HCT116 (cell line): ENCODE measurements around the gene RALGPS1. TPM values are rescaled to one million over a fixed set of nuclear protein-coding genes. Genes with fewer than 3 reads are reported as not detected.

Experiments used
- ATAC-seq: fragments of 200-7000 bp; cut with Tn5 transposase; 2 replicates; pipeline ENCODE4 v1.9.1; 2020; ENCODE audit warnings: mild to moderate bottlenecking, moderate library complexity
- BruUV-seq: library from RNA; stranded (reverse); fragments of 400-500 nt; replicated peaks from 2 replicates; lab custom pipeline; 2021; lab: Mats Ljungman, UMichigan
- CTCF ChIA-PET: fragments of 300-600 bp; sonication (Branson Sonifier 250); formaldehyde crosslinking; loops from one replicate; lab custom pipeline; 2021; ENCODE audit warnings: antibody characterized with exemption; lab: Charles Lee
- POLR2A ChIA-PET: fragments of 300-600, 350-600 bp; sonication (Branson Sonifier 250); formaldehyde crosslinking; loops from one replicate; lab custom pipeline; 2021; ENCODE audit warnings: antibody characterized with exemption; lab: Charles Lee
- RAD21 ChIA-PET, 2 experiments: fragments of 300-600 bp; sonication (Branson Sonifier 250); formaldehyde crosslinking; loops; one replicate each; lab custom pipeline; 2023; ENCODE audit warnings: low total read pairs in 2 of 2; ENCODE audit not compliant: uncharacterized antibody in 2 of 2, unreplicated experiment in 2 of 2, low non-redundant PET in 1 of 2; lab: Charles Lee
- DNase-seq: peaks from one replicate; pipeline ENCODE4 v3.0.0-alpha.2; 2010; ENCODE audit warnings: low read depth, low spot score
- H2AFZ ChIP-seq: fragments of 200-600 bp; shearing (Covaris generic), sonication (generic); 2 replicates; pipeline ENCODE4 v1.6.1; 2017; ENCODE audit warnings: low read depth, mixed run types, mixed read lengths, antibody characterized with exemption, low read length; ENCODE audit not compliant: poor library complexity, severe bottlenecking
- H3K27ac ChIP-seq: 2 replicates; pipeline ENCODE4 v1.5.1; 2012; ENCODE audit warnings: low read depth, low read length
- H3K27me3 ChIP-seq: fragments of 200-600 bp; sonication (generic); 2 replicates; pipeline ENCODE4 v1.6.1; 2016; ENCODE audit warnings: mixed run types, low read length, mixed read lengths; ENCODE audit not compliant: insufficient read depth
- H3K36me3 ChIP-seq, 2 experiments: fragments of 200-500 bp in 1 of 2; fragments of 200-600 bp in 1 of 2; sonication (Bioruptor generic) in 1 of 2; sonication (generic) in 1 of 2; 2 replicates each; pipeline versions ENCODE4 v1.5.1 to v1.6.1; 2014 to 2016; ENCODE audit warnings: low read length in 2 of 2, inconsistent platforms in 1 of 2, mixed read lengths in 1 of 2, mixed run types in 1 of 2; ENCODE audit not compliant: insufficient read depth in 2 of 2, control insufficient read depth in 1 of 2
- H3K4me1 ChIP-seq, 2 experiments: fragments of 200-600 bp in 1 of 2; sonication (generic) in 1 of 2; 2 replicates each; pipeline versions ENCODE4 v1.5.1 to v1.6.1; 2012 to 2017; ENCODE audit warnings: low read length in 2 of 2, inconsistent platforms in 1 of 2, mild to moderate bottlenecking in 1 of 2, mixed read lengths in 1 of 2, mixed run types in 1 of 2, moderate library complexity in 1 of 2; ENCODE audit not compliant: insufficient read depth in 2 of 2, control insufficient read depth in 1 of 2
- H3K4me2 ChIP-seq: fragments of 200-600 bp; sonication (generic); 2 replicates; pipeline ENCODE4 v1.6.1; 2017; ENCODE audit warnings: mixed run types, low read length, mixed read lengths
- H3K4me3 ChIP-seq, 2 experiments: fragments of 200-600 bp in 1 of 2; sonication (generic) in 1 of 2; replicated peaks in 1 of 2; 2 replicates each; pipeline ENCODE4 v1.5.1; 2011 to 2016; ENCODE audit warnings: low read length in 2 of 2, control low read depth in 1 of 2, low read depth in 1 of 2, mild to moderate bottlenecking in 1 of 2, mixed read lengths in 1 of 2, mixed run types in 1 of 2
- H3K79me2 ChIP-seq: fragments of 200-600 bp; sonication (generic); 2 replicates; pipeline ENCODE4 v1.6.1; 2017; ENCODE audit warnings: mild to moderate bottlenecking, mixed run types, low read length, moderate library complexity, mixed read lengths; ENCODE audit not compliant: insufficient read depth
- H3K9ac ChIP-seq: fragments of 200-600 bp; sonication (generic); 2 replicates; pipeline ENCODE4 v1.6.1; 2016; ENCODE audit warnings: low read length, mixed read lengths
- H3K9me2 ChIP-seq: fragments of 200-600 bp; sonication (generic), shearing (Covaris generic); 2 replicates; pipeline ENCODE4 v1.6.1; 2017; ENCODE audit warnings: mixed run types, mild to moderate bottlenecking, moderate library complexity; ENCODE audit not compliant: insufficient read depth
- H3K9me3 ChIP-seq, 2 experiments: fragments of 200-500 bp in 1 of 2; fragments of 200-600 bp in 1 of 2; sonication (Bioruptor generic) in 1 of 2; sonication (generic) in 1 of 2; 2 replicates each; pipeline ENCODE4 v1.6.1; 2014 to 2017; ENCODE audit warnings: low read length in 2 of 2, mixed read lengths in 2 of 2, inconsistent platforms in 1 of 2, low read depth in 1 of 2, mild to moderate bottlenecking in 1 of 2, mixed run types in 1 of 2, moderate library complexity in 1 of 2; ENCODE audit not compliant: control insufficient read depth in 1 of 2, insufficient read depth in 1 of 2
- H4K20me1 ChIP-seq: fragments of 200-600 bp; sonication (generic), shearing (Covaris generic); 2 replicates; pipeline ENCODE4 v1.6.1; 2017; ENCODE audit warnings: mixed run types, mild to moderate bottlenecking, moderate library complexity; ENCODE audit not compliant: insufficient read depth
- ATF3 ChIP-seq: IDR thresholded peaks from 2 replicates; pipeline ENCODE4 v1.6.1; 2012
- CBX3 ChIP-seq: IDR thresholded peaks from 2 replicates; pipeline ENCODE4 v1.6.1; 2012; ENCODE audit warnings: low read depth
- CEBPB ChIP-seq: IDR thresholded peaks from 2 replicates; pipeline ENCODE4 v1.6.1; 2012; ENCODE audit warnings: low read depth
- EGR1 ChIP-seq: IDR thresholded peaks from 2 replicates; pipeline ENCODE4 v1.6.1; 2012; ENCODE audit warnings: low read depth
- ELF1 ChIP-seq: IDR thresholded peaks from 2 replicates; pipeline ENCODE4 v1.6.1; 2012; ENCODE audit warnings: low read depth, borderline replicate concordance
- EZH2 ChIP-seq: fragments of 200-600 bp; sonication (generic); IDR thresholded peaks from 2 replicates; pipeline ENCODE4 v1.6.1; 2017; ENCODE audit warnings: antibody characterized with exemption, mixed run types
- EZH2phosphoT487 ChIP-seq: fragments of 200-600 bp; IDR thresholded peaks from 2 replicates; pipeline ENCODE4 v1.6.1; 2018; ENCODE audit warnings: antibody characterized with exemption, borderline replicate concordance
- JUND ChIP-seq: IDR thresholded peaks from 2 replicates; pipeline ENCODE4 v1.6.1; 2012
- MAX ChIP-seq: IDR thresholded peaks from 2 replicates; pipeline ENCODE4 v1.6.1; 2012
- RAD21 ChIP-seq: IDR thresholded peaks from 2 replicates; pipeline ENCODE4 v1.6.1; 2012; ENCODE audit warnings: low read depth, mild to moderate bottlenecking
- SIN3A ChIP-seq: IDR thresholded peaks from 2 replicates; pipeline ENCODE4 v1.6.1; 2012; ENCODE audit warnings: low read depth
- SP1 ChIP-seq: IDR thresholded peaks from 2 replicates; pipeline ENCODE4 v1.6.1; 2012; ENCODE audit warnings: low read depth
- SRF ChIP-seq: IDR thresholded peaks from 2 replicates; pipeline ENCODE4 v1.6.1; 2012; ENCODE audit warnings: low read depth
- TCF7L2 ChIP-seq: IDR thresholded peaks from 2 replicates; pipeline ENCODE4 v1.7.0; 2011; ENCODE audit warnings: borderline replicate concordance, inconsistent platforms; ENCODE audit not compliant: insufficient read depth, insufficient read length; ENCODE audit errors: extremely low read depth
- YY1 ChIP-seq: IDR thresholded peaks from 2 replicates; pipeline ENCODE4 v1.6.1; 2011; ENCODE audit warnings: low read length, low read depth, moderate library complexity, mild to moderate bottlenecking; ENCODE audit not compliant: insufficient replicate concordance; ENCODE audit errors: extremely low read depth
- ZFX ChIP-seq: fragments of 450-650 bp; IDR thresholded peaks from 2 replicates; pipeline ENCODE4 v1.6.1; 2017
- ZNF274 ChIP-seq: fragments of 200-500 bp; sonication (Bioruptor generic); IDR thresholded peaks from 2 replicates; pipeline ENCODE4 v1.6.1; 2014; ENCODE audit warnings: mild to moderate bottlenecking, low read depth, low read length, inconsistent platforms
- intact Hi-C: fragments of 100-400 bp; cut with micrococcal nuclease; formaldehyde crosslinking; loops from 2 replicates; pipeline ENCODE4 v1.10.0; 2022
- total RNA-seq: library from RNA; stranded (reverse); gene quantifications from one replicate; pipeline ENCODE4 v1.2.1, GENCODE V29; 2021; ENCODE audit not compliant: unreplicated experiment
- TF ChIP-seq, protein P1 (sequence below), 3 experiments: fragments of 200-600 bp in 1 of 3; sonication (generic) in 1 of 3; IDR thresholded peaks in 2 of 3; conservative IDR thresholded peaks in 1 of 3; 2 replicates each; pipeline ENCODE4 v1.5.1; 2012 to 2017; ENCODE audit warnings: low read depth in 2 of 3, low read length in 2 of 3, antibody characterized with exemption in 1 of 3, borderline replicate concordance in 1 of 3, control low read depth in 1 of 3, mild to moderate bottlenecking in 1 of 3, mixed read lengths in 1 of 3, mixed run types in 1 of 3, moderate library complexity in 1 of 3; ENCODE audit not compliant: insufficient read depth in 1 of 3
- TF ChIP-seq, protein P2 (sequence below): IDR thresholded peaks from 2 replicates; pipeline ENCODE4 v1.6.1; 2012; ENCODE audit warnings: low read depth
- TF ChIP-seq, protein P3 (sequence below): IDR thresholded peaks from 2 replicates; pipeline ENCODE4 v1.6.1; 2011; ENCODE audit warnings: mild to moderate bottlenecking, low read length, moderate library complexity; ENCODE audit not compliant: insufficient replicate concordance; ENCODE audit errors: extremely low read depth

The RALGPS1 gene
- total RNA-seq, 1 experiment from 2014 or later: 7.6 TPM

DNA sequence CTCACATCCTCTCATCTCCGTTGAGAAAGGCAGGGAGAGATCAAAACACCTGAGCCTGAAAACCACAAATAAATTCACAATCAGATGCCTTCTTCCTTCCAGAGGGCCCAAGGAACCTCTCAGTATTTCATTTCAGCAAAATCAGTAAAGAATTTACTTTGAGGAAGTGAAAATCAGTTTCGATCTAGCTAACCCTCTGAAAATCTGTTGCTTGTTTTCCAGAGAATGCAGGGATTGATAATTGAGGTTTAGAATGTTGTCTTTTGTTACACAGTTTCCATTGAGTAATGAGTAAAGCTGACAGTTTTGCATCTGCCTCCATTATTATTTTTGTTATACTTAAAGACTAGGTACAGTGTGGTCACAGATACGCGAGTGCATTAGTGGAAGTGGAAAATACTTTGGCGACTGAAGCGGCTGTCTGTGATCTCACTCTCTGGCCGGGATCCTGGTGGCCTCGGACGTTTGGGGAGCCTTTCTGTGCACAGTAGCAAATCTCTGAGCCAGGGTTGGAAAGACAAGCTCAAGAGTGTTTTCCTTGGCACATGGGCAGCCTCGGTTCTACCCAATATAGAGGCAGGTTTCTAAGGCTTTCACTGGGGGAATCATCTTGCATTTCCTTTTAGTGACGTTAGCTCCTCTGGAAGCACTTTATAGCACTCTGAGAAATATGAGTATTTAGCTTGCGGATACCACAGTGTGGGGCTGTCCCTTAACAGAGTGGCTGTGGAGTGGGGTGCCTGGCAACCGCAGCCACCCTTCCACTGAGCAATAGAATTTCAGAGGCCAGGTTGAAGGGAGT is 240.0 kb downstream of the RALGPS1 start:
- H3K36me3 ChIP-seq: no peaks in the 10 kb centered on the region
- DNase-seq (no peak), ATAC-seq (no peak)
- no peak overlapping the region for H3K4me3 ChIP-seq
- no peak overlapping the region for H3K9ac ChIP-seq
- no TSS peak for BruUV-seq
- no peaks in the 10 kb centered on the region for H3K27me3 ChIP-seq
- CTCF ChIA-PET: no interaction called here
- no peaks in the 10 kb centered on the region for H3K79me2 ChIP-seq
- peaks cover 3 to 10% of the 10 kb centered on the region in 2 experiments; a peak in 3 of 4 replicates for H3K4me1 ChIP-seq
- POLR2A ChIA-PET: no interaction called here
- H3K9me2 ChIP-seq: no peaks in the 10 kb centered on the region
- intact Hi-C loops: no loop called here
- H3K4me2 ChIP-seq: no peak overlapping the region
- no peaks in the 10 kb centered on the region for H4K20me1 ChIP-seq
- TF ChIP-seq SP1 (no peak), CEBPB (no peak), ZNF274 (no peak), CBX3 (no peak), ZFX (no peak), RAD21 (no peak), YY1 (no peak), ATF3 (no peak), TCF7L2 (no peak), EGR1 (no peak), SIN3A (no peak), MAX (no peak), JUND (no peak), SRF (no peak), EZH2phosphoT487 (no peak), EZH2 (no peak), ELF1 (no peak)
- TF ChIP-seq, protein P1, sequence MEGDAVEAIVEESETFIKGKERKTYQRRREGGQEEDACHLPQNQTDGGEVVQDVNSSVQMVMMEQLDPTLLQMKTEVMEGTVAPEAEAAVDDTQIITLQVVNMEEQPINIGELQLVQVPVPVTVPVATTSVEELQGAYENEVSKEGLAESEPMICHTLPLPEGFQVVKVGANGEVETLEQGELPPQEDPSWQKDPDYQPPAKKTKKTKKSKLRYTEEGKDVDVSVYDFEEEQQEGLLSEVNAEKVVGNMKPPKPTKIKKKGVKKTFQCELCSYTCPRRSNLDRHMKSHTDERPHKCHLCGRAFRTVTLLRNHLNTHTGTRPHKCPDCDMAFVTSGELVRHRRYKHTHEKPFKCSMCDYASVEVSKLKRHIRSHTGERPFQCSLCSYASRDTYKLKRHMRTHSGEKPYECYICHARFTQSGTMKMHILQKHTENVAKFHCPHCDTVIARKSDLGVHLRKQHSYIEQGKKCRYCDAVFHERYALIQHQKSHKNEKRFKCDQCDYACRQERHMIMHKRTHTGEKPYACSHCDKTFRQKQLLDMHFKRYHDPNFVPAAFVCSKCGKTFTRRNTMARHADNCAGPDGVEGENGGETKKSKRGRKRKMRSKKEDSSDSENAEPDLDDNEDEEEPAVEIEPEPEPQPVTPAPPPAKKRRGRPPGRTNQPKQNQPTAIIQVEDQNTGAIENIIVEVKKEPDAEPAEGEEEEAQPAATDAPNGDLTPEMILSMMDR (IDR thresholded peaks at IDR 0.05 in 2 of 3, conservative IDR thresholded peaks at IDR 0.05 in 1 of 3; ENCODE audit: borderline replicate concordance in 1 of 3, insufficient read depth in 1 of 3, low read depth in 2 of 3, low read length in 2 of 3): no peak
- TF ChIP-seq, protein P2, sequence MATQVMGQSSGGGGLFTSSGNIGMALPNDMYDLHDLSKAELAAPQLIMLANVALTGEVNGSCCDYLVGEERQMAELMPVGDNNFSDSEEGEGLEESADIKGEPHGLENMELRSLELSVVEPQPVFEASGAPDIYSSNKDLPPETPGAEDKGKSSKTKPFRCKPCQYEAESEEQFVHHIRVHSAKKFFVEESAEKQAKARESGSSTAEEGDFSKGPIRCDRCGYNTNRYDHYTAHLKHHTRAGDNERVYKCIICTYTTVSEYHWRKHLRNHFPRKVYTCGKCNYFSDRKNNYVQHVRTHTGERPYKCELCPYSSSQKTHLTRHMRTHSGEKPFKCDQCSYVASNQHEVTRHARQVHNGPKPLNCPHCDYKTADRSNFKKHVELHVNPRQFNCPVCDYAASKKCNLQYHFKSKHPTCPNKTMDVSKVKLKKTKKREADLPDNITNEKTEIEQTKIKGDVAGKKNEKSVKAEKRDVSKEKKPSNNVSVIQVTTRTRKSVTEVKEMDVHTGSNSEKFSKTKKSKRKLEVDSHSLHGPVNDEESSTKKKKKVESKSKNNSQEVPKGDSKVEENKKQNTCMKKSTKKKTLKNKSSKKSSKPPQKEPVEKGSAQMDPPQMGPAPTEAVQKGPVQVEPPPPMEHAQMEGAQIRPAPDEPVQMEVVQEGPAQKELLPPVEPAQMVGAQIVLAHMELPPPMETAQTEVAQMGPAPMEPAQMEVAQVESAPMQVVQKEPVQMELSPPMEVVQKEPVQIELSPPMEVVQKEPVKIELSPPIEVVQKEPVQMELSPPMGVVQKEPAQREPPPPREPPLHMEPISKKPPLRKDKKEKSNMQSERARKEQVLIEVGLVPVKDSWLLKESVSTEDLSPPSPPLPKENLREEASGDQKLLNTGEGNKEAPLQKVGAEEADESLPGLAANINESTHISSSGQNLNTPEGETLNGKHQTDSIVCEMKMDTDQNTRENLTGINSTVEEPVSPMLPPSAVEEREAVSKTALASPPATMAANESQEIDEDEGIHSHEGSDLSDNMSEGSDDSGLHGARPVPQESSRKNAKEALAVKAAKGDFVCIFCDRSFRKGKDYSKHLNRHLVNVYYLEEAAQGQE: no peak
- TF ChIP-seq, protein P3, sequence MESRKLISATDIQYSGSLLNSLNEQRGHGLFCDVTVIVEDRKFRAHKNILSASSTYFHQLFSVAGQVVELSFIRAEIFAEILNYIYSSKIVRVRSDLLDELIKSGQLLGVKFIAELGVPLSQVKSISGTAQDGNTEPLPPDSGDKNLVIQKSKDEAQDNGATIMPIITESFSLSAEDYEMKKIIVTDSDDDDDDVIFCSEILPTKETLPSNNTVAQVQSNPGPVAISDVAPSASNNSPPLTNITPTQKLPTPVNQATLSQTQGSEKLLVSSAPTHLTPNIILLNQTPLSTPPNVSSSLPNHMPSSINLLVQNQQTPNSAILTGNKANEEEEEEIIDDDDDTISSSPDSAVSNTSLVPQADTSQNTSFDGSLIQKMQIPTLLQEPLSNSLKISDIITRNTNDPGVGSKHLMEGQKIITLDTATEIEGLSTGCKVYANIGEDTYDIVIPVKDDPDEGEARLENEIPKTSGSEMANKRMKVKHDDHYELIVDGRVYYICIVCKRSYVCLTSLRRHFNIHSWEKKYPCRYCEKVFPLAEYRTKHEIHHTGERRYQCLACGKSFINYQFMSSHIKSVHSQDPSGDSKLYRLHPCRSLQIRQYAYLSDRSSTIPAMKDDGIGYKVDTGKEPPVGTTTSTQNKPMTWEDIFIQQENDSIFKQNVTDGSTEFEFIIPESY: no peak
- H3K27ac ChIP-seq: no peak overlapping the region
- H2AFZ ChIP-seq: no peak overlapping the region
- no peaks in the 10 kb centered on the region for H3K9me3 ChIP-seq
- RAD21 ChIA-PET: no interaction called here
